ENCODE results near the gene NPC1L1.

Gene NPC1L1

GRCh38 chr7:44469461-44470134 lies 71.5 kb downstream of the NPC1L1 start:
- no peaks in the 10 kb centered on the region for H4K20me1 ChIP-seq (ENCODE audit: insufficient read depth, low read length)
- no peak overlapping the region for H3K4me2 ChIP-seq (ENCODE audit: low read length)
- no peak overlapping the region for H3K9ac ChIP-seq (ENCODE audit: low read length)
- H3K9me3 ChIP-seq (ENCODE audit: low read length) = no peaks in the 10 kb centered on the region
- no peak overlapping the region for H3K27ac ChIP-seq (ENCODE audit: low read depth, low read length, poor library complexity, severe bottlenecking)
- H2AFZ ChIP-seq (ENCODE audit: low read length) = no peak overlapping the region
- no peaks in the 10 kb centered on the region for H3F3A ChIP-seq (ENCODE audit: insufficient read depth, low read length)
- peaks cover 35% of the 10 kb centered on the region for H3K79me2 ChIP-seq (ENCODE audit: insufficient read depth, low read length)
- peaks cover 79% of the 10 kb centered on the region for H3K36me3 ChIP-seq (ENCODE audit: insufficient read depth, low read length)
- TF ChIP-seq CTCF (IDR thresholded peaks at IDR 0.05; ENCODE audit: low read length) = no peak
- TF ChIP-seq EZH2 (IDR thresholded peaks at IDR 0.05; ENCODE audit: borderline replicate concordance, low read length) = no peak
- H3K4me3 ChIP-seq (ENCODE audit: low read depth, low read length, poor library complexity, severe bottlenecking) = no peak overlapping the region
- peaks cover 24% of the 10 kb centered on the region for H3K4me1 ChIP-seq (ENCODE audit: insufficient read depth, low read length, severe bottlenecking)
- no peaks in the 10 kb centered on the region for H3K9me2 ChIP-seq (ENCODE audit: low read depth, low read length)
- no peaks in the 10 kb centered on the region for H3K27me3 ChIP-seq (ENCODE audit: insufficient read depth, low read length)

GRCh38 chr7:44467217-44467548 lies 73.9 kb downstream of the NPC1L1 start:
- no peaks in the 10 kb centered on the region for H3F3A ChIP-seq (ENCODE audit: insufficient read depth, low read length)
- H3K27me3 ChIP-seq (ENCODE audit: insufficient read depth, low read length) = no peaks in the 10 kb centered on the region
- H3K9me2 ChIP-seq (ENCODE audit: low read depth, low read length) = no peaks in the 10 kb centered on the region
- peaks cover 18% of the 10 kb centered on the region; the same call in 1 of the 2 replicates for H3K79me2 ChIP-seq (ENCODE audit: insufficient read depth, low read length)
- H2AFZ ChIP-seq (ENCODE audit: low read length) = no peak overlapping the region
- H3K4me1 ChIP-seq (ENCODE audit: insufficient read depth, low read length, severe bottlenecking) = peaks cover 24% of the 10 kb centered on the region
- no peak for TF ChIP-seq CTCF (IDR thresholded peaks at IDR 0.05; ENCODE audit: low read length)
- no peak for TF ChIP-seq EZH2 (IDR thresholded peaks at IDR 0.05; ENCODE audit: borderline replicate concordance, low read length)
- H3K4me2 ChIP-seq (ENCODE audit: low read length) = no peak overlapping the region
- H3K9ac ChIP-seq (ENCODE audit: low read length) = no peak overlapping the region
- no peaks in the 10 kb centered on the region for H3K9me3 ChIP-seq (ENCODE audit: low read length)
- no peak overlapping the region for H3K27ac ChIP-seq (ENCODE audit: low read depth, low read length, poor library complexity, severe bottlenecking)
- H4K20me1 ChIP-seq (ENCODE audit: insufficient read depth, low read length) = no peaks in the 10 kb centered on the region
- H3K4me3 ChIP-seq (ENCODE audit: low read depth, low read length, poor library complexity, severe bottlenecking) = no peak overlapping the region
- H3K36me3 ChIP-seq (ENCODE audit: insufficient read depth, low read length) = peaks cover 66% of the 10 kb centered on the region

GRCh38 chr7:44466300-44467216 lies 74.6 kb downstream of the NPC1L1 start:
- no peak overlapping the region for H3K4me3 ChIP-seq (ENCODE audit: low read depth, low read length, poor library complexity, severe bottlenecking)
- H3K36me3 ChIP-seq (ENCODE audit: insufficient read depth, low read length) = peaks cover 67% of the 10 kb centered on the region
- no peak overlapping the region for H3K4me2 ChIP-seq (ENCODE audit: low read length)
- no peak overlapping the region for H3K9ac ChIP-seq (ENCODE audit: low read length)
- H2AFZ ChIP-seq (ENCODE audit: low read length) = no peak overlapping the region
- H3F3A ChIP-seq (ENCODE audit: insufficient read depth, low read length) = no peaks in the 10 kb centered on the region
- H3K9me3 ChIP-seq (ENCODE audit: low read length) = no peaks in the 10 kb centered on the region
- H3K79me2 ChIP-seq (ENCODE audit: insufficient read depth, low read length) = peaks cover 13% of the 10 kb centered on the region; the same call in 1 of the 2 replicates
- no peaks in the 10 kb centered on the region for H4K20me1 ChIP-seq (ENCODE audit: insufficient read depth, low read length)
- peaks cover 30% of the 10 kb centered on the region for H3K4me1 ChIP-seq (ENCODE audit: insufficient read depth, low read length, severe bottlenecking)
- no peak for TF ChIP-seq EZH2 (IDR thresholded peaks at IDR 0.05; ENCODE audit: borderline replicate concordance, low read length)
- no peak for TF ChIP-seq CTCF (IDR thresholded peaks at IDR 0.05; ENCODE audit: low read length)
- H3K9me2 ChIP-seq (ENCODE audit: low read depth, low read length) = no peaks in the 10 kb centered on the region
- no peaks in the 10 kb centered on the region for H3K27me3 ChIP-seq (ENCODE audit: insufficient read depth, low read length)
- H3K27ac ChIP-seq (ENCODE audit: low read depth, low read length, poor library complexity, severe bottlenecking) = no peak overlapping the region

All from OCI-LY1 (cell line).